Effector memory CD8-positive, alpha-beta T cell (primary cell): Measurements from ENCODE around the gene CCND3.
"Not testable (repeated sequence)": the region's sequence is repeated elsewhere in the genome, so short reads cannot be mapped to it uniquely, and the experiment has no call there.

Experiments used
- ATAC-seq: fragments of 150-1000 bp; cut with Tn5 transposase; replicated peaks from 2 replicates; pipeline ENCODE4 v1.10.0; 2021; ENCODE audit warnings: mild to moderate bottlenecking, moderate library complexity
- DNase-seq, 3 experiments: peaks; one replicate each; pipeline ENCODE4 v3.0.0; 2021
- H3K27ac Mint-ChIP-seq, 2 donors: one replicate each; pipeline ENCODE4 v1.8.0; 2022; ENCODE audit warnings: mild to moderate bottlenecking in 2 of 2, mixed read lengths in 2 of 2, moderate library complexity in 2 of 2
- H3K27me3 Mint-ChIP-seq, 2 donors: one replicate each; pipeline ENCODE4 v1.8.0; 2022; ENCODE audit warnings: mixed read lengths in 2 of 2
- H3K36me3 Mint-ChIP-seq: one replicate; pipeline ENCODE4 v1.8.0; 2022; ENCODE audit warnings: mild to moderate bottlenecking, moderate library complexity, mixed read lengths; ENCODE audit not compliant: insufficient read depth
- H3K4me1 Mint-ChIP-seq, 2 donors: one replicate each; pipeline ENCODE4 v1.8.0; 2022; ENCODE audit warnings: low read depth in 2 of 2, mixed read lengths in 2 of 2
- H3K4me3 Mint-ChIP-seq, 2 donors: one replicate each; pipeline ENCODE4 v1.8.0; 2022; ENCODE audit warnings: mild to moderate bottlenecking in 2 of 2, mixed read lengths in 2 of 2, moderate library complexity in 2 of 2
- H3K9me3 Mint-ChIP-seq, 2 donors: one replicate each; pipeline ENCODE4 v1.8.0; 2022; ENCODE audit warnings: mixed read lengths in 2 of 2

The CCND3 gene

GRCh38 chr6:41965429-41966213 lies 24.0 kb upstream of the CCND3 start:
- no peaks in the 10 kb centered on the region for H3K27me3 Mint-ChIP-seq
- peaks cover 3% of the 10 kb centered on the region for H3K36me3 Mint-ChIP-seq
- ATAC-seq (no peak), DNase-seq (no peak)
- H3K27ac Mint-ChIP-seq = peak overlapping the region in 1 of 2 donors; percentile 69
- H3K4me3 Mint-ChIP-seq = no peak overlapping the region
- H3K4me1 Mint-ChIP-seq = peaks cover 44 to 70% of the 10 kb centered on the region in 2 donors
- no peaks in the 10 kb centered on the region for H3K9me3 Mint-ChIP-seq

GRCh38 chr6:41964201-41964887 lies 22.7 kb upstream of the CCND3 start:
- DNase-seq = no peak
- H3K27ac Mint-ChIP-seq = peak overlapping the region; percentile 0 to 27
- no peaks in the 10 kb centered on the region for H3K9me3 Mint-ChIP-seq
- H3K4me1 Mint-ChIP-seq = peaks cover 44 to 75% of the 10 kb centered on the region in 2 donors
- H3K27me3 Mint-ChIP-seq = no peaks in the 10 kb centered on the region
- H3K36me3 Mint-ChIP-seq = peaks cover 6% of the 10 kb centered on the region
- H3K4me3 Mint-ChIP-seq = peak overlapping the region in 1 of 2 donors; percentile 1
- no peak for ATAC-seq

GRCh38 chr6:41963371-41963770 lies 21.8 kb upstream of the CCND3 start:
- no peak for DNase-seq
- H3K9me3 Mint-ChIP-seq = no peaks in the 10 kb centered on the region
- H3K4me3 Mint-ChIP-seq = peak overlapping the region in 1 of 2 donors; percentile 45
- no peaks in the 10 kb centered on the region for H3K27me3 Mint-ChIP-seq
- H3K27ac Mint-ChIP-seq = peak overlapping the region; percentile 0 to 84
- ATAC-seq = no peak
- H3K36me3 Mint-ChIP-seq = peaks cover 16% of the 10 kb centered on the region
- H3K4me1 Mint-ChIP-seq = peaks cover 53 to 84% of the 10 kb centered on the region in 2 donors

- Mint-ChIP-seq H3K9me3 (no peaks in the 10 kb centered on the region), H3K4me3 (peak overlapping the region in 1 of 2 donors; percentile 45), H3K36me3 (peaks cover 26% of the 10 kb centered on the region), H3K27me3 (no peaks in the 10 kb centered on the region), H3K27ac (peak overlapping the region; percentile 71 to 80), H3K4me1 (peaks cover 47 to 73% of the 10 kb centered on the region in 2 donors)
- ATAC-seq (no peak), DNase-seq (no peak)
Observed at GRCh38 chr6:41960028-41960427, 18.4 kb upstream of the CCND3 start.

- H3K27me3 Mint-ChIP-seq = no peaks in the 10 kb centered on the region
- peaks cover 41 to 68% of the 10 kb centered on the region in 2 donors for H3K4me1 Mint-ChIP-seq
- peak overlapping the region; percentile 19 to 23 for H3K4me3 Mint-ChIP-seq
- no peaks in the 10 kb centered on the region for H3K9me3 Mint-ChIP-seq
- ATAC-seq (no peak), DNase-seq (no peak)
- H3K27ac Mint-ChIP-seq = peak overlapping the region; percentile 71 to 80
- H3K36me3 Mint-ChIP-seq = peaks cover 41% of the 10 kb centered on the region
Observed at GRCh38 chr6:41958022-41958856, 16.6 kb upstream of the CCND3 start.

GRCh38 chr6:41957117-41957516 lies 15.5 kb upstream of the CCND3 start:
- H3K4me1 Mint-ChIP-seq = peaks cover 37 to 64% of the 10 kb centered on the region in 2 donors
- H3K27me3 Mint-ChIP-seq = no peaks in the 10 kb centered on the region
- H3K27ac Mint-ChIP-seq = peak overlapping the region; percentile 49 to 67
- ATAC-seq = no peak
- peaks cover 43% of the 10 kb centered on the region for H3K36me3 Mint-ChIP-seq
- no peak for DNase-seq
- no peak overlapping the region for H3K4me3 Mint-ChIP-seq
- no peaks in the 10 kb centered on the region for H3K9me3 Mint-ChIP-seq

- Mint-ChIP-seq H3K27me3 (no peaks in the 10 kb centered on the region), H3K36me3 (peaks cover 48% of the 10 kb centered on the region), H3K4me3 (no peak overlapping the region), H3K27ac (peak overlapping the region in 1 of 2 donors; percentile 84), H3K4me1 (peaks cover 29 to 57% of the 10 kb centered on the region in 2 donors), H3K9me3 (no peaks in the 10 kb centered on the region)
- no peak for DNase-seq
- ATAC-seq = no peak
Observed at GRCh38 chr6:41955412-41955811, 13.8 kb upstream of the CCND3 start.

- peak overlapping the region; percentile 20 to 84 for H3K27ac Mint-ChIP-seq
- no peak for DNase-seq
- H3K27me3 Mint-ChIP-seq = no peaks in the 10 kb centered on the region
- H3K4me3 Mint-ChIP-seq = no peak overlapping the region
- H3K4me1 Mint-ChIP-seq = peaks cover 29 to 56% of the 10 kb centered on the region in 2 donors
- ATAC-seq = no peak
- H3K9me3 Mint-ChIP-seq = no peaks in the 10 kb centered on the region
- peaks cover 48% of the 10 kb centered on the region for H3K36me3 Mint-ChIP-seq
Observed at GRCh38 chr6:41954668-41955067, 13.1 kb upstream of the CCND3 start.

- no peak for ATAC-seq
Observed at GRCh38 chr6:41947581-41948220, 6.1 kb upstream of the CCND3 start.

GRCh38 chr6:41943456-41943855 lies 1.8 kb upstream of the CCND3 start:
- Mint-ChIP-seq H3K4me1 (peaks cover 41 to 54% of the 10 kb centered on the region in 2 donors), H3K27ac (no peak overlapping the region), H3K9me3 (no peaks in the 10 kb centered on the region), H3K36me3 (peaks cover 47% of the 10 kb centered on the region), H3K4me3 (no peak overlapping the region), H3K27me3 (no peaks in the 10 kb centered on the region)
- DNase-seq (no peak), ATAC-seq (no peak)

More at GRCh38 chr6:41947581-41948220, 6.1 kb upstream of the CCND3 start:
- Mint-ChIP-seq H3K36me3 (peaks cover 20% of the 10 kb centered on the region), H3K9me3 (no peaks in the 10 kb centered on the region), H3K27me3 (no peaks in the 10 kb centered on the region), H3K27ac (peak overlapping the region; percentile 50 to 71), H3K4me1 (peaks cover 24 to 39% of the 10 kb centered on the region in 2 donors), H3K4me3 (no peak overlapping the region)
- no peak for DNase-seq

- Mint-ChIP-seq H3K36me3 (peaks cover 47% of the 10 kb centered on the region), H3K4me3 (peak overlapping the region; percentile 96 to 97), H3K27ac (peak overlapping the region in 1 of 2 donors; percentile 94), H3K4me1 (peaks cover 40 to 56% of the 10 kb centered on the region in 2 donors)
- H3K9me3 Mint-ChIP-seq, DNase-seq, ATAC-seq, H3K27me3 Mint-ChIP-seq: not testable (repeated sequence)
Observed at GRCh38 chr6:41942882-41943281, 1.3 kb upstream of the CCND3 start.

- DNase-seq (no peak), ATAC-seq (peak; percentile 25)
- H3K9me3 Mint-ChIP-seq = no peaks in the 10 kb centered on the region
- peak overlapping the region; percentile 73 to 94 for H3K27ac Mint-ChIP-seq
- peak overlapping the region; percentile 96 to 97 for H3K4me3 Mint-ChIP-seq
- peaks cover 40 to 56% of the 10 kb centered on the region in 2 donors for H3K4me1 Mint-ChIP-seq
- H3K27me3 Mint-ChIP-seq = no peaks in the 10 kb centered on the region
- peaks cover 53% of the 10 kb centered on the region for H3K36me3 Mint-ChIP-seq
Observed at GRCh38 chr6:41942067-41942851, 651 bp upstream of the CCND3 start.
